Measurements from ENCODE around the gene CLEC7A.
A peak's percentile ranks its signal among the peaks of the same experiment; 100 is the strongest.

The CLEC7A gene

DNA sequence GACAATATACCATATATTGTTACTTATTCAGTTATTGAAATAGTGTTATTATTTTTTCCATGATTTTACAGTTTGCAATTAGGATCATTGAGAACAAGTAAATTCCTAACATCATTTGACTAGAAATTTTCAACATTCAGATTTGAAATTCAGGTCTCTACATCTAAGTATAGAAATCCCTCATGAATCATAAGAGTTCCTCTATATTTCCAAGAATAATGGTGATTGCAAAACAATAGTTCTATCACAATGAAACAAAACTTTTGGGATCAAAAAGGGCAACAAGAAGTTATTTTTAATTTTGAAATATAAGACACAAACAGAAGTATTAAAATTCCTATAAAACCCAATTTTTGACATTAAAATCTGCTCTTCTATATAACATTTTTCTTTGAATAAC lies 42.0 kb downstream of the CLEC7A start:
- Histone ChIP-seq H4K8ac (ENCODE audit: low read length) (no peak overlapping the region), H3K9me3 (ENCODE audit: control insufficient read depth, low read length) (no peaks in the 10 kb centered on the region), H3K36me3 (ENCODE audit: control insufficient read depth in 1 of 2, insufficient read depth in 2 of 2, low read depth in 1 of 2, low read length in 2 of 2) (no peaks in the 10 kb centered on the region), H3K23ac (ENCODE audit: low read length in 2 of 2) (no peak overlapping the region), H3K18ac (ENCODE audit: low read depth in 1 of 2, low read length in 2 of 2) (no peak overlapping the region), H2BK5ac (ENCODE audit: low read depth, low read length, poor library complexity, severe bottlenecking) (no peak overlapping the region), H2AFZ (ENCODE audit: low read depth, low read length) (no peak overlapping the region), H3K4me1 (ENCODE audit: control insufficient read depth, insufficient read depth, low read depth, low read length) (no peaks in the 10 kb centered on the region), H4K91ac (ENCODE audit: low read length) (no peak overlapping the region), H2BK120ac (ENCODE audit: low read depth, low read length) (no peak overlapping the region), H3K27me3 (ENCODE audit: control insufficient read depth in 1 of 2, insufficient read depth in 1 of 2, low read length in 2 of 2) (no peaks in the 10 kb centered on the region), H2BK15ac (ENCODE audit: low read depth, poor library complexity, severe bottlenecking) (no peak overlapping the region), H3K4me2 (ENCODE audit: low read length, poor library complexity, severe bottlenecking) (no peak overlapping the region), H2BK12ac (ENCODE audit: low read length in 2 of 2) (no peak overlapping the region), H3K79me1 (replicated peaks; ENCODE audit: low read length, poor library complexity, severe bottlenecking) (no peaks in the 10 kb centered on the region), H3K14ac (ENCODE audit: low read length in 2 of 2) (no peak overlapping the region), H2AK5ac (ENCODE audit: low read length, severe bottlenecking) (no peak overlapping the region), H3K9ac (ENCODE audit: low read length) (no peak overlapping the region), H3K27ac (ENCODE audit: low read length, poor library complexity, severe bottlenecking) (no peak overlapping the region), H3K4me3 (ENCODE audit: insufficient read depth in 1 of 2, low read depth in 1 of 2, low read length in 2 of 2) (no peak overlapping the region), H3K4ac (ENCODE audit: low read depth in 1 of 2, low read length in 2 of 2) (no peak overlapping the region)
- DNase-seq, result no peak

DNA sequence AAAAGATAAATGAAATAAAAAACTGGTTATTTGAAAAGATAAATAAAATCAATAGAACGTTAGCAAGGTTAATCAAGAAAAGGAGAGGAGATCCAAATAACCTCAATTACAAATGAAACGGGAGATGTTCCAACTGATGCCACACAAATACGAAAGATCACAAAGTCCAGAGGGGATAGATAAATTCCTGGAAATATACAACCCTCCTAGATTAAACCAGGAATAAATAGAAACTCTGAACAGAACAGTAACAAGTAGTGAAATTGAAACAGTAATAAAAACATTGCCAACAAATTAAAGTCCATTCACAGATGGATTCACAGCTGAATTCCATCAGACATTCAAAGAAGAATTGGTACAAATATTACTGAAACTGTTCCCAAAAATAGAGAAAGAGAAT lies 43.6 kb downstream of the CLEC7A start:
- Histone ChIP-seq H3K9ac (ENCODE audit: low read length) (no peak overlapping the region), H3K27ac (ENCODE audit: low read length, poor library complexity, severe bottlenecking) (no peak overlapping the region), H3K9me3 (ENCODE audit: control insufficient read depth, low read length) (no peaks in the 10 kb centered on the region), H3K18ac (ENCODE audit: low read depth in 1 of 2, low read length in 2 of 2) (no peak overlapping the region), H2BK15ac (ENCODE audit: low read depth, poor library complexity, severe bottlenecking) (no peak overlapping the region), H3K79me1 (replicated peaks; ENCODE audit: low read length, poor library complexity, severe bottlenecking) (no peaks in the 10 kb centered on the region), H3K14ac (ENCODE audit: low read length in 2 of 2) (no peak overlapping the region), H3K4ac (ENCODE audit: low read depth in 1 of 2, low read length in 2 of 2) (no peak overlapping the region), H4K91ac (ENCODE audit: low read length) (no peak overlapping the region), H2BK5ac (ENCODE audit: low read depth, low read length, poor library complexity, severe bottlenecking) (no peak overlapping the region), H3K4me1 (ENCODE audit: control insufficient read depth, insufficient read depth, low read depth, low read length) (no peaks in the 10 kb centered on the region), H4K8ac (ENCODE audit: low read length) (no peak overlapping the region), H2AFZ (ENCODE audit: low read depth, low read length) (no peak overlapping the region), H3K27me3 (ENCODE audit: control insufficient read depth in 1 of 2, insufficient read depth in 1 of 2, low read length in 2 of 2) (no peaks in the 10 kb centered on the region), H2AK5ac (ENCODE audit: low read length, severe bottlenecking) (no peak overlapping the region), H3K36me3 (ENCODE audit: control insufficient read depth in 1 of 2, insufficient read depth in 2 of 2, low read depth in 1 of 2, low read length in 2 of 2) (no peaks in the 10 kb centered on the region), H3K4me2 (ENCODE audit: low read length, poor library complexity, severe bottlenecking) (no peak overlapping the region), H3K23ac (ENCODE audit: low read length in 2 of 2) (no peak overlapping the region), H2BK12ac (ENCODE audit: low read length in 2 of 2) (no peak overlapping the region), H2BK120ac (ENCODE audit: low read depth, low read length) (no peak overlapping the region), H3K4me3 (ENCODE audit: insufficient read depth in 1 of 2, low read depth in 1 of 2, low read length in 2 of 2) (no peak overlapping the region)
- whole genome bisulfite sequencing, result no CpG with 5 or more reads among the region's 3 CpGs
- DNase-seq, result no peak

DNA sequence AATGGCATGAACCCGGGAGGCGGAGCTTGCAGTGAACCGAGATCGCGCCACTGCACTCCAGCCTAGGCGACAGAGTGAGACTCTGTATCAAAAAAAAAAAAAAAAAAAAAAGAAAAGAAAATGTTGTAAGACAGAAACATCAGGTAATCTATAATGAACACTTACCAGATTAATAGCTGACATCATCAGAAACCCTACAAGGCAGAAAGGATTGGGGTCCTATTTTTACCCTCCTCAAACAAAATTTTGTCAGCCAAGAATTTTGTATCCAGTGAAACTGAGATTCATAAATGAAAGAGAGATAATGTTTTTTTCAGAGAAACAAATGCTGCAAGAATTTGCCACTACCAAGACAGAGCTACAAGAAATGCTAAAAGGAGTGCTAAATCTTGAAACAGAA lies 45.3 kb downstream of the CLEC7A start:
- Histone ChIP-seq H2BK12ac (ENCODE audit: low read length in 2 of 2) (no peak overlapping the region), H3K27ac (ENCODE audit: low read length, poor library complexity, severe bottlenecking) (no peak overlapping the region), H3K36me3 (ENCODE audit: control insufficient read depth in 1 of 2, insufficient read depth in 2 of 2, low read depth in 1 of 2, low read length in 2 of 2) (no peaks in the 10 kb centered on the region), H2BK5ac (ENCODE audit: low read depth, low read length, poor library complexity, severe bottlenecking) (no peak overlapping the region), H3K4me3 (ENCODE audit: insufficient read depth in 1 of 2, low read depth in 1 of 2, low read length in 2 of 2) (no peak overlapping the region), H3K4me2 (ENCODE audit: low read length, poor library complexity, severe bottlenecking) (no peak overlapping the region), H3K4me1 (ENCODE audit: control insufficient read depth, insufficient read depth, low read depth, low read length) (no peaks in the 10 kb centered on the region), H2AK5ac (ENCODE audit: low read length, severe bottlenecking) (no peak overlapping the region), H3K9me3 (ENCODE audit: control insufficient read depth, low read length) (no peaks in the 10 kb centered on the region), H2AFZ (ENCODE audit: low read depth, low read length) (no peak overlapping the region), H3K9ac (ENCODE audit: low read length) (no peak overlapping the region), H3K79me1 (replicated peaks; ENCODE audit: low read length, poor library complexity, severe bottlenecking) (no peaks in the 10 kb centered on the region), H2BK15ac (ENCODE audit: low read depth, poor library complexity, severe bottlenecking) (no peak overlapping the region), H2BK120ac (ENCODE audit: low read depth, low read length) (no peak overlapping the region), H3K14ac (ENCODE audit: low read length in 2 of 2) (no peak overlapping the region), H4K91ac (ENCODE audit: low read length) (no peak overlapping the region), H3K27me3 (ENCODE audit: control insufficient read depth in 1 of 2, insufficient read depth in 1 of 2, low read length in 2 of 2) (no peaks in the 10 kb centered on the region), H3K4ac (ENCODE audit: low read depth in 1 of 2, low read length in 2 of 2) (no peak overlapping the region), H3K18ac (ENCODE audit: low read depth in 1 of 2, low read length in 2 of 2) (no peak overlapping the region), H4K8ac (ENCODE audit: low read length) (no peak overlapping the region), H3K23ac (ENCODE audit: low read length in 2 of 2) (no peak overlapping the region)
- no peak for DNase-seq
- no CpG with 5 or more reads among the region's 6 CpGs for WGBS

DNA sequence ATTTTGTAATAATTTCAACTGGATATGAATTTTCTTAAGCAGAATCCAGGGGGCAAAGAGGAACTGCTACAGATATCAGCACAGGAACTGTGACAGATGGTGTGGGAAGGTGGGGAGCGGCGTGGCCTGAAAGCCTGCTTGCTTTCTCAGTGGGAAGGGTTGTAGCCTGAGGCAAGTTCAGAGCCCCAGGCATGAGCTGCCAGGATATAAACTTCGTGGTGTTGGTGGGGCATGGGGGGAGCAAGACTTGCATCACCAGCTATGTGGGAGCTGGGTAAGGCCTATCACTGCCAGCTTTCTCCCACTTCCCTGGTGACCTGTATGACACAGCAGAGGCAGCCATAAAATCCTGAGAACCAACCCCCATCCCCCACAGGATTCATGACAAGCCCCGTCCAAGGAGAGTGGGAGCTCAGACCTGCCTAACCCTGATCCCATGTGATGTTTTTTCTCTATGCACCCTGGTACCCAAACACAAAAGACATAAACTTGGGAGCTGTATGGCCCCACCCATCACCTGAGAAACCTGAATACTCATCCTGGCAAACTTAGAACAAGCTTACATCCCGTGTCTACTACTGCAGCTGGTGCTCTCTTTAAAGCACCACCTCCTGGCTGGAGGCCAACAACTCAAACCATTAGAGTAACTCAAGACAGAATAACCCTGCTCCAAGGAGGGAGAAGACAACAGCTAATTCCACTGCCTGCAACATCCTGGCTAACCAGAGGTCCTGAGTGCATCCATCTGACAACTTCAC lies 47.7 kb downstream of the CLEC7A start:
- Histone ChIP-seq H3K14ac (ENCODE audit: low read length in 2 of 2) (no peak overlapping the region), H3K9me3 (ENCODE audit: control insufficient read depth, low read length) (no peaks in the 10 kb centered on the region), H4K8ac (ENCODE audit: low read length) (no peak overlapping the region), H3K79me1 (replicated peaks; ENCODE audit: low read length, poor library complexity, severe bottlenecking) (no peaks in the 10 kb centered on the region), H3K4me2 (ENCODE audit: low read length, poor library complexity, severe bottlenecking) (no peak overlapping the region), H2BK120ac (ENCODE audit: low read depth, low read length) (no peak overlapping the region), H2BK12ac (ENCODE audit: low read length in 2 of 2) (no peak overlapping the region), H3K18ac (ENCODE audit: low read depth in 1 of 2, low read length in 2 of 2) (no peak overlapping the region), H3K9ac (ENCODE audit: low read length) (no peak overlapping the region), H2AK5ac (ENCODE audit: low read length, severe bottlenecking) (no peak overlapping the region), H3K4ac (ENCODE audit: low read depth in 1 of 2, low read length in 2 of 2) (no peak overlapping the region), H3K4me1 (ENCODE audit: control insufficient read depth, insufficient read depth, low read depth, low read length) (no peaks in the 10 kb centered on the region), H3K27ac (ENCODE audit: low read length, poor library complexity, severe bottlenecking) (no peak overlapping the region), H2BK5ac (ENCODE audit: low read depth, low read length, poor library complexity, severe bottlenecking) (no peak overlapping the region), H2AFZ (ENCODE audit: low read depth, low read length) (no peak overlapping the region), H3K36me3 (ENCODE audit: control insufficient read depth in 1 of 2, insufficient read depth in 2 of 2, low read depth in 1 of 2, low read length in 2 of 2) (no peaks in the 10 kb centered on the region), H3K27me3 (ENCODE audit: control insufficient read depth in 1 of 2, insufficient read depth in 1 of 2, low read length in 2 of 2) (no peaks in the 10 kb centered on the region), H3K23ac (ENCODE audit: low read length in 2 of 2) (no peak overlapping the region), H4K91ac (ENCODE audit: low read length) (no peak overlapping the region), H2BK15ac (ENCODE audit: low read depth, poor library complexity, severe bottlenecking) (no peak overlapping the region), H3K4me3 (ENCODE audit: insufficient read depth in 1 of 2, low read depth in 1 of 2, low read length in 2 of 2) (no peak overlapping the region)
- peak; percentile 6 for DNase-seq
- WGBS, result 87% methylated on average over 5 of the region's 5 CpGs
